CMK (cell line): ENCODE measurements around the gene LGALS7.
"Not testable (repeated sequence)": the region's sequence is repeated elsewhere in the genome, so short reads cannot be mapped to it uniquely, and the experiment has no call there.

Experiments used
- DNase-seq: peaks from one replicate; pipeline ENCODE4 v3.0.0-alpha.2; 2010; ENCODE audit warnings: low read depth

LGALS7 gene

GRCh38 chr19:38773469-38774177 lies at the start of gene LGALS7:
LGALS7 (minus strand) TSS chr19:38773517; CDS start chr19:38773492, 25 bp downstream.
- DNase-seq: no peak

- DNase-seq: not testable (repeated sequence)
Measured at GRCh38 chr19:38821230-38821825, 48.0 kb upstream of the LGALS7 start.

- DNase-seq: no peak
Measured at GRCh38 chr19:38819231-38819920, 46.1 kb upstream of the LGALS7 start.

- no peak for DNase-seq
Measured at GRCh38 chr19:38817081-38817480, 43.8 kb upstream of the LGALS7 start.

GRCh38 chr19:38816131-38816750 lies 42.9 kb upstream of the LGALS7 start:
- no peak for DNase-seq

- DNase-seq: no peak
Measured at GRCh38 chr19:38815059-38816001, 42.0 kb upstream of the LGALS7 start.

GRCh38 chr19:38813932-38814331 lies 40.6 kb upstream of the LGALS7 start:
- not testable (repeated sequence) for DNase-seq

- DNase-seq: no peak
Measured at GRCh38 chr19:38813323-38813722, 40.0 kb upstream of the LGALS7 start.

GRCh38 chr19:38812841-38813320 lies 39.6 kb upstream of the LGALS7 start, which contains the start of gene LGALS4:
LGALS4 (minus strand) TSS chr19:38812945; CDS start chr19:38812886, 59 bp downstream.
- no peak for DNase-seq

- DNase-seq: no peak
Measured at GRCh38 chr19:38812009-38812840, 38.9 kb upstream of the LGALS7 start.

- no peak for DNase-seq
Measured at GRCh38 chr19:38809592-38810252, 36.4 kb upstream of the LGALS7 start.

- DNase-seq: no peak
Measured at GRCh38 chr19:38808741-38809140, 35.4 kb upstream of the LGALS7 start.

GRCh38 chr19:38807374-38808098 lies 34.2 kb upstream of the LGALS7 start:
- DNase-seq: not testable (repeated sequence)

- DNase-seq: no peak
Measured at GRCh38 chr19:38806371-38806770, 33.1 kb upstream of the LGALS7 start.

- DNase-seq: no peak
Measured at GRCh38 chr19:38805180-38805579, 31.9 kb upstream of the LGALS7 start.

GRCh38 chr19:38803543-38803942 lies 30.2 kb upstream of the LGALS7 start:
- DNase-seq: no peak

- DNase-seq: no peak
Measured at GRCh38 chr19:38801359-38802095, 28.2 kb upstream of the LGALS7 start.

GRCh38 chr19:38800577-38801347 lies 27.4 kb upstream of the LGALS7 start:
- DNase-seq: no peak
